Measurements from ENCODE around the gene PAQR5. TPM values are rescaled to one million over a fixed set of nuclear protein-coding genes. Genes with fewer than 3 reads are reported as not detected.

Gene PAQR5
- total RNA-seq, 1 experiment from 2014 or later, result 34.0 TPM

- no peak overlapping the region for H2AFZ ChIP-seq (ENCODE audit: low read depth, low read length, poor library complexity, severe bottlenecking)
- no peaks in the 10 kb centered on the region for H3K79me2 ChIP-seq (ENCODE audit: insufficient read depth, low read length)
- no peak overlapping the region for H3K4me3 ChIP-seq (replicated peaks in 1 of 2; ENCODE audit: low read depth in 1 of 2, low read length in 2 of 2)
- H3K9me2 ChIP-seq (ENCODE audit: insufficient read depth), result no peaks in the 10 kb centered on the region
- H4K20me1 ChIP-seq (ENCODE audit: insufficient read depth), result no peaks in the 10 kb centered on the region
- H3K4me1 ChIP-seq (ENCODE audit: control insufficient read depth in 1 of 2, insufficient read depth in 2 of 2, low read length in 2 of 2), result no peaks in the 10 kb centered on the region
- POLR2A ChIA-PET, result no interaction called here
- TF ChIP-seq ZBTB33 (IDR thresholded peaks at IDR 0.05; ENCODE audit: extremely low read depth, insufficient replicate concordance, low read length) (no peak), ZFX (IDR thresholded peaks at IDR 0.05) (no peak), SP1 (IDR thresholded peaks at IDR 0.05; ENCODE audit: low read depth) (no peak), ATF3 (IDR thresholded peaks at IDR 0.05) (no peak), POLR2A (IDR thresholded peaks at IDR 0.05; ENCODE audit: borderline replicate concordance, extremely low read depth, insufficient read depth, insufficient read length) (no peak), CTCF (IDR thresholded peaks at IDR 0.05 in 2 of 3, conservative IDR thresholded peaks at IDR 0.05 in 1 of 3; ENCODE audit: borderline replicate concordance in 1 of 3, insufficient read depth in 1 of 3, low read depth in 2 of 3, low read length in 2 of 3) (no peak), EZH2 (IDR thresholded peaks at IDR 0.05) (no peak), SIN3A (IDR thresholded peaks at IDR 0.05; ENCODE audit: low read depth) (no peak)
- ATAC-seq, result no peak
- intact Hi-C loops (cut with micrococcal nuclease), result no loop called here
- RAD21 ChIA-PET (ENCODE audit: low non-redundant PET in 1 of 2, low total read pairs in 2 of 2, uncharacterized antibody in 2 of 2, unreplicated experiment in 2 of 2), result no interaction called here
- no peak for DNase-seq (ENCODE audit: low read depth, low spot score)
- no peaks in the 10 kb centered on the region for H3K9me3 ChIP-seq (ENCODE audit: control insufficient read depth in 1 of 2, insufficient read depth in 1 of 2, low read depth in 1 of 2, low read length in 2 of 2)
- no TSS peak for BruUV-seq (replicated peaks)
- CTCF ChIA-PET, result interaction anchor here (1.1 kb wide), 1 partner anchor 75 kb away, joined by 4 read pairs; no protein-coding TSS in a partner anchor
- no peak overlapping the region for H3K4me2 ChIP-seq (ENCODE audit: low read length)
- no peaks in the 10 kb centered on the region for H3K27me3 ChIP-seq (ENCODE audit: insufficient read depth, low read length)
- no peaks in the 10 kb centered on the region for H3K36me3 ChIP-seq (ENCODE audit: control insufficient read depth in 1 of 2, insufficient read depth in 2 of 2, low read length in 2 of 2)
- H3K27ac ChIP-seq (ENCODE audit: low read depth, low read length), result no peak overlapping the region
- no peak overlapping the region for H3K9ac ChIP-seq (ENCODE audit: low read length)
These were observed 21.0 kb downstream of the PAQR5 start for GRCh38 chr15:69319384-69320375.

Measured in HCT116 (cell line).